LNCAP (cell line): ENCODE data around the gene SPRR4.

ENCODE experiments used
- CTCF ChIP-seq: fragments of 450-650 bp; IDR thresholded peaks from 2 replicates; pipeline ENCODE4 v1.5.1; 2017; ENCODE audit warnings: mild to moderate bottlenecking

Gene SPRR4

GRCh38 chr1:152941037-152941711, 29.3 kb upstream of the SPRR4 start:
- TF ChIP-seq CTCF, result no peak

- no peak for TF ChIP-seq CTCF
Observed at GRCh38 chr1:152942161-152942560, 28.3 kb upstream of the SPRR4 start.

- no peak for TF ChIP-seq CTCF
Observed at GRCh38 chr1:152946248-152946647, 24.2 kb upstream of the SPRR4 start.

GRCh38 chr1:152946651-152947256, 23.7 kb upstream of the SPRR4 start, which contains the start of gene SPRR5:
SPRR5 (plus strand) TSS chr1:152947206; CDS start chr1:152948555, 1,349 bp downstream.
- TF ChIP-seq CTCF, result no peak

GRCh38 chr1:152951711-152952110, 18.7 kb upstream of the SPRR4 start:
- no peak for TF ChIP-seq CTCF

- no peak for TF ChIP-seq CTCF
Observed at GRCh38 chr1:152953761-152954160, 16.7 kb upstream of the SPRR4 start.

GRCh38 chr1:152954436-152954835, 16.0 kb upstream of the SPRR4 start:
- no peak for TF ChIP-seq CTCF

GRCh38 chr1:152957561-152957960, 12.9 kb upstream of the SPRR4 start:
- TF ChIP-seq CTCF, result no peak
